Kidney (tissue), 14 donors: ENCODE measurements around the gene GBA2. TPM values are rescaled to one million over a fixed set of nuclear protein-coding genes. Genes with fewer than 3 reads are reported as not detected.

Source experiments
- DNase-seq, 5 donors: peaks; one replicate each; pipeline ENCODE4 v3.0.0-alpha.2; 2013 to 2020
- FAIRE-seq: peaks from 2 replicates; lab custom pipeline; 2012; peaks lifted over from hg19 to GRCh38; lab: Jason Lieb, UNC
- H3K27ac ChIP-seq, 2 donors: one replicate each; pipeline ENCODE4 v1.7.0; 2013; ENCODE audit warnings: low read depth in 2 of 2, low read length in 2 of 2, inconsistent platforms in 1 of 2
- H3K27me3 ChIP-seq: one replicate; pipeline ENCODE4 v1.7.1; 2013; ENCODE audit warnings: low read length, inconsistent platforms; ENCODE audit not compliant: control insufficient read depth, insufficient read depth
- H3K36me3 ChIP-seq, 3 donors: one replicate each; pipeline versions ENCODE4 v1.7.0 to v1.7.1; 2013; ENCODE audit warnings: low read length in 3 of 3, control low read depth in 1 of 3, inconsistent platforms in 1 of 3; ENCODE audit not compliant: insufficient read depth in 3 of 3, control insufficient read depth in 2 of 3
- H3K4me1 ChIP-seq, 3 donors: one replicate each; pipeline versions ENCODE4 v1.7.0 to v1.7.1; 2013; ENCODE audit warnings: low read length in 3 of 3, inconsistent platforms in 1 of 3, low read depth in 1 of 3; ENCODE audit not compliant: control insufficient read depth in 2 of 3, insufficient read depth in 2 of 3
- H3K4me3 ChIP-seq, 3 donors: one replicate each; pipeline versions ENCODE4 v1.7.0 to v1.8.1; 2013; ENCODE audit warnings: low read length in 3 of 3, control low read depth in 1 of 3, inconsistent platforms in 1 of 3
- H3K9ac ChIP-seq, 3 donors: one replicate each; pipeline versions ENCODE4 v1.7.0 to v1.7.1; 2013; ENCODE audit warnings: low read length in 3 of 3, control low read depth in 1 of 3, inconsistent platforms in 1 of 3
- H3K9me3 ChIP-seq, 3 donors: one replicate each; pipeline versions ENCODE4 v1.7.0 to v1.7.1; 2013; ENCODE audit warnings: low read length in 3 of 3, control low read depth in 1 of 3, inconsistent platforms in 1 of 3; ENCODE audit not compliant: control insufficient read depth in 2 of 3, insufficient read depth in 1 of 3
- CTCF ChIP-seq: IDR thresholded peaks from 3 replicates; pipeline ENCODE4 v1.5.1; 2012; ENCODE audit warnings: mild to moderate bottlenecking, moderate library complexity, borderline replicate concordance; ENCODE audit not compliant: insufficient read depth; ENCODE audit errors: extremely low read depth
- intact Hi-C: fragments of 100-400 bp; cut with DNase I; formaldehyde crosslinking; loops from one replicate; pipeline ENCODE4 v1.11.1; 2022
- polyA plus RNA-seq: library from polyadenylated mRNA; stranded (reverse); fragments of 350-450 nt; fragmentation: Illumina TruSeq; extraction: RNeasy Lipid Tissue Mini Kit (QIAGEN cat#74804); gene quantifications from one replicate; pipeline ENCODE4 v1.2.3, GENCODE V29; 2014; ENCODE audit warnings: low read depth, low replicate concordance; ENCODE audit not compliant: insufficient read depth
- total RNA-seq: library from RNA; stranded (reverse); fragmentation: NEBNext Ultra II Directional; extraction: Animal tissue kit (Norgen Biotek cat#: 25700); gene quantifications from one replicate; pipeline ENCODE4 v1.2.1, GENCODE V29; 2021
- donor health status: control.
- donor health status: control.
- donor health status: control.
- donor health status: control.
- donor health status: control.
- donor health status: DM: yes; HTN: yes; CAD: no.
- donor health status: Normal renal cell carcinoma (clear cell type).

The GBA2 gene
- total and polyA plus RNA-seq, 2 donors from 2014 or later: 83.2 to 93.2 TPM

- no peaks in the 10 kb centered on the region for H3K9me3 ChIP-seq
- H3K27ac ChIP-seq: no peak overlapping the region
- DNase-seq (no peak), FAIRE-seq (no peak)
- no peak overlapping the region for H3K4me3 ChIP-seq
- no peak for TF ChIP-seq CTCF
- H3K4me1 ChIP-seq: peaks cover 0 to 9% (median 3%) of the 10 kb centered on the region in 3 donors
- no peak overlapping the region for H3K9ac ChIP-seq
- no peaks in the 10 kb centered on the region for H3K36me3 ChIP-seq
- intact Hi-C loops: no loop called here
- no peaks in the 10 kb centered on the region for H3K27me3 ChIP-seq
These were observed 40.5 kb upstream of the GBA2 start for GRCh38 chr9:35789541-35789940.

- FAIRE-seq: no peak
- TF ChIP-seq CTCF: no peak
- Histone ChIP-seq H3K4me1 (no peaks in the 10 kb centered on the region), H3K27me3 (no peaks in the 10 kb centered on the region), H3K9ac (no peak overlapping the region), H3K4me3 (no peak overlapping the region), H3K27ac (no peak overlapping the region), H3K36me3 (no peaks in the 10 kb centered on the region), H3K9me3 (no peaks in the 10 kb centered on the region)
- intact Hi-C loops: no loop called here
- DNase-seq: no peak
These were observed 34.4 kb upstream of the GBA2 start for GRCh38 chr9:35783418-35783817.

GRCh38 chr9:35781066-35781465 lies 32.0 kb upstream of the GBA2 start:
- DNase-seq (no peak), FAIRE-seq (no peak)
- Histone ChIP-seq H3K27ac (no peak overlapping the region), H3K4me3 (no peak overlapping the region), H3K4me1 (no peaks in the 10 kb centered on the region), H3K9ac (no peak overlapping the region), H3K27me3 (no peaks in the 10 kb centered on the region), H3K36me3 (no peaks in the 10 kb centered on the region), H3K9me3 (no peaks in the 10 kb centered on the region)
- no peak for TF ChIP-seq CTCF
- intact Hi-C loops: no loop called here

- no peak for FAIRE-seq
- Histone ChIP-seq H3K27ac (no peak overlapping the region), H3K4me1 (peaks cover 0 to 6% (median 0%) of the 10 kb centered on the region in 3 donors), H3K9ac (no peak overlapping the region), H3K9me3 (no peaks in the 10 kb centered on the region), H3K4me3 (no peak overlapping the region), H3K36me3 (no peaks in the 10 kb centered on the region), H3K27me3 (no peaks in the 10 kb centered on the region)
- no peak for DNase-seq
- no peak for TF ChIP-seq CTCF
- intact Hi-C loops: no loop called here
These were observed 29.5 kb upstream of the GBA2 start for GRCh38 chr9:35778496-35778895.
